MV-4-11 (cell line): ENCODE results near the gene MAGI2.

Experiments
- DNase-seq: peaks from one replicate; lab custom pipeline; 2025; lab: John Stamatoyannopoulos, UW

MAGI2 gene

GRCh38 chr7:78906735-78907134 is 546.7 kb downstream of the MAGI2 start:
- no peak for DNase-seq

GRCh38 chr7:78905436-78905835 is 548.0 kb downstream of the MAGI2 start:
- DNase-seq: no peak

- no peak for DNase-seq
These were observed 548.5 kb downstream of the MAGI2 start for GRCh38 chr7:78904983-78905382.

GRCh38 chr7:78901566-78901965 is 551.9 kb downstream of the MAGI2 start:
- no peak for DNase-seq

- DNase-seq: no peak
These were observed 552.7 kb downstream of the MAGI2 start for GRCh38 chr7:78900806-78901205.

- DNase-seq: no peak
These were observed 558.1 kb downstream of the MAGI2 start for GRCh38 chr7:78895393-78895792.

GRCh38 chr7:78879206-78879605 is 574.3 kb downstream of the MAGI2 start:
- DNase-seq: no peak

- no peak for DNase-seq
These were observed 580.4 kb downstream of the MAGI2 start for GRCh38 chr7:78873117-78873516.

GRCh38 chr7:78864339-78864738 is 589.1 kb downstream of the MAGI2 start:
- DNase-seq: no peak

- DNase-seq: no peak
These were observed 590.2 kb downstream of the MAGI2 start for GRCh38 chr7:78863281-78863680.

GRCh38 chr7:78862411-78862900 is 591.0 kb downstream of the MAGI2 start:
- DNase-seq: no peak

- DNase-seq: no peak
These were observed 600.5 kb downstream of the MAGI2 start for GRCh38 chr7:78852951-78853350.

GRCh38 chr7:78850093-78850740 is 603.2 kb downstream of the MAGI2 start:
- DNase-seq: no peak

- no peak for DNase-seq
These were observed 608.3 kb downstream of the MAGI2 start for GRCh38 chr7:78845155-78845554.

GRCh38 chr7:78842068-78842467 is 611.4 kb downstream of the MAGI2 start:
- no peak for DNase-seq

- no peak for DNase-seq
These were observed 617.6 kb downstream of the MAGI2 start for GRCh38 chr7:78835897-78836296.

GRCh38 chr7:78828317-78828716 is 625.1 kb downstream of the MAGI2 start:
- DNase-seq: no peak

GRCh38 chr7:78803501-78804127 is 649.9 kb downstream of the MAGI2 start:
- DNase-seq: no peak

- no peak for DNase-seq
These were observed 659.4 kb downstream of the MAGI2 start for GRCh38 chr7:78794101-78794500.

GRCh38 chr7:78792624-78793023 is 660.8 kb downstream of the MAGI2 start:
- DNase-seq: no peak

GRCh38 chr7:78792006-78792405 is 661.5 kb downstream of the MAGI2 start:
- no peak for DNase-seq

GRCh38 chr7:78788464-78788863 is 665.0 kb downstream of the MAGI2 start:
- no peak for DNase-seq

- DNase-seq: no peak
These were observed 665.6 kb downstream of the MAGI2 start for GRCh38 chr7:78787854-78788253.

- no peak for DNase-seq
These were observed 667.4 kb downstream of the MAGI2 start for GRCh38 chr7:78786055-78786454.
